ENCODE measurements around the gene BEST2.
A peak's percentile ranks its signal among the peaks of the same experiment; 100 is the strongest.

The BEST2 gene

GRCh38 chr19:12785431-12786031, 33.9 kb downstream of the BEST2 start:
- no peak for DNase-seq (ENCODE audit: low read depth, low spot score)
- in situ Hi-C loops (cut with HindIII; ENCODE audit: low sequenced_read_pairs) = no loop called here
- no peak for TF ChIP-seq CTCF (IDR thresholded peaks at IDR 0.05; ENCODE audit: low read depth, low read length)
- H3K4me3 ChIP-seq (ENCODE audit: low read depth, low read length) = no peak overlapping the region

- H3K4me3 ChIP-seq (ENCODE audit: low read depth, low read length) = no peak overlapping the region
- in situ Hi-C loops (cut with HindIII; ENCODE audit: low sequenced_read_pairs) = no loop called here
- TF ChIP-seq CTCF (IDR thresholded peaks at IDR 0.05; ENCODE audit: low read depth, low read length) = no peak
- no peak for DNase-seq (ENCODE audit: low read depth, low spot score)
Observed at GRCh38 chr19:12786141-12786870, 34.7 kb downstream of the BEST2 start.

DNA sequence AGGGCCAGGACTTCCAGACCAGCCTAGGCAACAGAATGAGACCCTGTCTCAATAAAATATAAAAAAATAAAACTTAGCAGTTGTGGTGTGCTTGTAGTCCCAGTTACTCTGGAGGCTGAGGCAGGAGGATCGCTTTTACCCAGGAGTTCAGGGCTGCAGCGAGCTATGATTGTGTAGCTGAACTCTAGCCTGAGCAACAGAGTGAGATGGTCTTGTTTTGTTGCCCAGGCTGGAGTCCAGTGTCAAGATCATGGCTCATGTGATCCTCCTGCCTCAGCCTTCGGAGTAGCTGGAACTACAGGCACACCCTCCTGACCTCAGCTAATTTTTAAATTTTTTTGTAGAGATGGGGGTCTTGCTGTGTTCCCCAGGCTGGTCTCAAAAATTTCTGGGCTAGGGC, 35.4 kb downstream of the BEST2 start:
- no peak overlapping the region for H3K4me3 ChIP-seq (ENCODE audit: low read depth, low read length)
- no peak for TF ChIP-seq CTCF (IDR thresholded peaks at IDR 0.05; ENCODE audit: low read depth, low read length)
- no peak for DNase-seq (ENCODE audit: low read depth, low spot score)
- in situ Hi-C loops (cut with HindIII; ENCODE audit: low sequenced_read_pairs) = no loop called here

DNA sequence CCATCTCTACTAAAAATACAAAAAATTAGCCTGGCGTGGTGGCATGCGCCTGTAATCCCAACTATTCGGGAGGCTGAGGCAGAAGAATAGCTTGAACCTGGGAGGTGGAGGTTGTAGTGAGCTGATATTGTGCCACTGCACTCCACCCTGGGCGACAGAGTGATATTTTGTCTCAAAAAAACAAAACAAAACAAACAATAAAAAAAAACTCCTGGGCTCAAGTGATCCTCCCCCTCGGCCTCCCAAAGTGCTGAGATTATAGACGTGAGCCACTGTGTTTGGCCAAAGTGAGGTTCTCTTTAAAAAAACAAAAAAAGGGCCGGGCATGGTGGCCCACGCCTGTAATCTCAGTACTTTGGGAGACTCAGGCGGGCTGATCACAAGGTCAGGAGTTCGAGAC, 35.9 kb downstream of the BEST2 start:
- no peak overlapping the region for H3K4me3 ChIP-seq (ENCODE audit: low read depth, low read length)
- TF ChIP-seq CTCF (IDR thresholded peaks at IDR 0.05; ENCODE audit: low read depth, low read length) = no peak
- in situ Hi-C loops (cut with HindIII; ENCODE audit: low sequenced_read_pairs) = no loop called here
- no peak for DNase-seq (ENCODE audit: low read depth, low spot score)

DNA sequence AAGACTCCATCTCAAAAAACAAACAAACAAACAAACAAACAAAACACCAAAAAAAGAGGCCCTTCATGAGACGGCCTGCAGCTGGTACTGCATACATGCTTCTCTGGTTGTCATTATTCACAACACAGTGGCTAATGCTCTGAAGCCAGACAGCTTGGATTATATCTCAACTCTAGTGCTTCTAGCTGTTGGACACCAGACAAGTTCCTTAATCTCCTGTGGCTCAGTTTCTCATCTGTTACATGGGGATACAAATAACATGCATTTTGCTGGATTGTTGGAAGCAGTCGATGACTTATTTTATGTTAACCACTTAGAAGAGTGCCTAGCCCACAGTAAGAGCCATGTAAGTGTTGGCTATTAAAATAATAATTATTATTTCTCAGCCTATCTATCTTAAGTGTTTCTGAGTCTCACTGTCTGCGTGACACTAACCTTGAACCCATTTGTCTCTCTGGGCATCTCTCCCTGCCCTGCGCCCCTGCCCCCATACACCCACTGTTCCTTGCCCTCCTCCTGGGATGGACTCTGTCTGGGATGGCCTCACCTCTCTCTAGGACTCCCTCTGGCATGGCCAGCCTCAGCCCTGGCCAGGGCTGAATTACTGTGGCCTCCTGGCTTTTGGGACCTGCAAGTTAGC, 36.6 kb downstream of the BEST2 start:
- DNase-seq (ENCODE audit: low read depth, low spot score) = no peak
- no peak overlapping the region for H3K4me3 ChIP-seq (ENCODE audit: low read depth, low read length)
- in situ Hi-C loops (cut with HindIII; ENCODE audit: low sequenced_read_pairs) = no loop called here
- TF ChIP-seq CTCF (IDR thresholded peaks at IDR 0.05; ENCODE audit: low read depth, low read length) = no peak

DNA sequence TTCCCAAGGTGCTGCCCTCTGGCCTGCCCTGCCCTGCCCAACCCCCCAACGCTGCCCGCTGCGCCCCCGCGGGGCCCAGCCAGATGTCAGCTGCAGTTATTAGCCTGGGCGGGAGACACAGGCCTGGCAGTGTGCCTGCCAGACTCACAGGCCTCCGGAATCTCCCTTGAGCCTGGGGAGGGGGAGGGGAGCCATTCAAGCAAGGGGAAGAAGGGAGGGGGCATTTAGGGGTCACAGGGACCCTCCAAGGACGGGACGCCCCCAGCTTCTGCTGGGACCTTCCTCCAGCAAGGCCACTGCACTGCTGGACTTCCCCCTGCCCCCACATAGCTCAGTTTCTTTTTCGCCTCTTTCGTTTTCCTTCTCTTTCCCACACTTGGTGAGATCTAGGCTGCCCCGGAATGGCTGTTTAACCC, 37.1 kb downstream of the BEST2 start:
- peak; percentile 66 for DNase-seq (ENCODE audit: low read depth, low spot score)
- in situ Hi-C loops (cut with HindIII; ENCODE audit: low sequenced_read_pairs) = no loop called here
- peak; percentile 2 for TF ChIP-seq CTCF (IDR thresholded peaks at IDR 0.05; ENCODE audit: low read depth, low read length)
- H3K4me3 ChIP-seq (ENCODE audit: low read depth, low read length) = no peak overlapping the region

All from astrocyte of the spinal cord (primary cell).